Measurements from ENCODE around the gene FLYWCH1. TPM values are rescaled to one million over a fixed set of nuclear protein-coding genes. Genes with fewer than 3 reads are reported as not detected.

The FLYWCH1 gene
- total and polyA plus RNA-seq, 9 of the 15 experiments (the other 6 are each of a cell fraction or from before 2014, with no cell fraction given), result 0.18 to 33.6 (median 11.3) TPM

DNA sequence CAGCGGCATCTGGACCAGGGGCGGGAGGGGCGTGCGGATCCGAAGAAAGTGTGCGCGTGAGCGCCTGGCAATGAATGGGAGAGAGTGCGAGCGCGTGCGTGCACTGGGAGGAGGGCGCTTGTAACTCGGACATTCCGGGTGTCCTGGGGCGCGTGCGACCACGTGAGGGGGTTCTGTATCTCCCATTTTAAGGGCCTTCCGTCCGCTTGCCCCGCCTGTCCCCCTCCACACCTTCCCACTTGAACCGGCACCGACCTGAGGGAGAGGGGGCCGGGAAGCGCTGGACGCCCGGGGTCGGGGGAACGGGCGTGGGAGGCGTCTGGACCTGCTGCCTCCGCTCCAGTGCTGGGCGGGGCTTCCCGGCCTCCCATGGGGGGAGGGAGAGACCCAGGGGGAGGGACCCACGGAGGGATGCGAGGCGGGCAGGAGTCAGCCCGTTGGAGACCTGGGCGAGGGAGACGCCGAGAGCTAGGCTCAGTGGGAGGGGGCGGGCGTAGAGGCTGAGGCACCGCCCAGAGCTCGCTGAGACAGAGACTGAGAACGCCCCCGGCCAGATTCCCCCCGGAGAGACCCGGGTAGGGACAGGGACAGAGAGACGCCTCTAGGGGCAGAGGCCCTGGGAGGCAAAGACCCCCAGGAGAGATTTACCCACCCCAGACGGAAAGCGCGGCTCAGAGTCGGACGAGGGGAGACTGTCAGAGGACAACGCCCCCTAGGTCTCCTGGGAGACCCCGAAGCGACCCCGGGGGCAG lies 52.2 kb downstream of the FLYWCH1 start, which contains the start of gene KREMEN2 (continued):
- TF ChIP-seq ZNF354B (CRISPR knock-in tag; IDR thresholded peaks at IDR 0.05) (no peak), SUPT5H (IDR thresholded peaks at IDR 0.05) (peak; percentile 76), SP1 (CRISPR knock-in tag; IDR thresholded peaks at IDR 0.05) (peak; percentile 71), MTA1 (IDR thresholded peaks at IDR 0.05; ENCODE audit: borderline replicate concordance) (no peak), RBFOX2 (IDR thresholded peaks at IDR 0.05; ENCODE audit: low read depth, low read length) (peak; percentile 66), PML (IDR thresholded peaks at IDR 0.05; ENCODE audit: low read length) (no peak), PHF20 (IDR thresholded peaks at IDR 0.05; ENCODE audit: partially characterized antibody) (no peak), CBX1 (IDR thresholded peaks at IDR 0.05; ENCODE audit: low read depth) (0 out of 2 replicates have a peak, but pooled peaks have one; percentile 25), CBFB (CRISPR knock-in tag; IDR thresholded peaks at IDR 0.05) (no peak), ZBTB2 (IDR thresholded peaks at IDR 0.05) (0 out of 2 replicates have a peak, but pooled peaks have one; percentile 58), BHLHE40 (IDR thresholded peaks at IDR 0.05; ENCODE audit: low read length) (peak; percentile 79), POLR2G (IDR thresholded peaks at IDR 0.05; ENCODE audit: low read depth, low read length) (peak; percentile 73), SIN3A (IDR thresholded peaks at IDR 0.05; ENCODE audit: borderline replicate concordance in 2 of 2, control insufficient read depth in 1 of 2, low read depth in 2 of 2, low read length in 2 of 2) (peak; percentile 27 to 59; a peak in 1 of 4 replicates), NRF1 (conservative IDR thresholded peaks at IDR 0.05 in 1 of 2, IDR thresholded peaks at IDR 0.05 in 1 of 2) (peak; percentile 79 to 84), SMARCA4 (IDR thresholded peaks at IDR 0.05) (0 out of 2 replicates have a peak, but pooled peaks have one; percentile 26), CBX5 (IDR thresholded peaks at IDR 0.05; ENCODE audit: borderline replicate concordance, low read depth) (no peak), COPS2 (conservative IDR thresholded peaks at IDR 0.05) (no peak), TBP (optimal IDR thresholded peaks at IDR 0.05; ENCODE audit: low read depth, low read length) (peak; percentile 52)
- TF ChIP-seq, protein P1, sequence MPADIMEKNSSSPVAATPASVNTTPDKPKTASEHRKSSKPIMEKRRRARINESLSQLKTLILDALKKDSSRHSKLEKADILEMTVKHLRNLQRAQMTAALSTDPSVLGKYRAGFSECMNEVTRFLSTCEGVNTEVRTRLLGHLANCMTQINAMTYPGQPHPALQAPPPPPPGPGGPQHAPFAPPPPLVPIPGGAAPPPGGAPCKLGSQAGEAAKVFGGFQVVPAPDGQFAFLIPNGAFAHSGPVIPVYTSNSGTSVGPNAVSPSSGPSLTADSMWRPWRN (IDR thresholded peaks at IDR 0.05; ENCODE audit: low read depth), result peak; percentile 89
- TF ChIP-seq, protein P2, sequence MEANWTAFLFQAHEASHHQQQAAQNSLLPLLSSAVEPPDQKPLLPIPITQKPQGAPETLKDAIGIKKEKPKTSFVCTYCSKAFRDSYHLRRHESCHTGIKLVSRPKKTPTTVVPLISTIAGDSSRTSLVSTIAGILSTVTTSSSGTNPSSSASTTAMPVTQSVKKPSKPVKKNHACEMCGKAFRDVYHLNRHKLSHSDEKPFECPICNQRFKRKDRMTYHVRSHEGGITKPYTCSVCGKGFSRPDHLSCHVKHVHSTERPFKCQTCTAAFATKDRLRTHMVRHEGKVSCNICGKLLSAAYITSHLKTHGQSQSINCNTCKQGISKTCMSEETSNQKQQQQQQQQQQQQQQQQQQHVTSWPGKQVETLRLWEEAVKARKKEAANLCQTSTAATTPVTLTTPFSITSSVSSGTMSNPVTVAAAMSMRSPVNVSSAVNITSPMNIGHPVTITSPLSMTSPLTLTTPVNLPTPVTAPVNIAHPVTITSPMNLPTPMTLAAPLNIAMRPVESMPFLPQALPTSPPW (CRISPR knock-in tag; IDR thresholded peaks at IDR 0.05), result peak; percentile 23
- TF ChIP-seq, protein P3, sequence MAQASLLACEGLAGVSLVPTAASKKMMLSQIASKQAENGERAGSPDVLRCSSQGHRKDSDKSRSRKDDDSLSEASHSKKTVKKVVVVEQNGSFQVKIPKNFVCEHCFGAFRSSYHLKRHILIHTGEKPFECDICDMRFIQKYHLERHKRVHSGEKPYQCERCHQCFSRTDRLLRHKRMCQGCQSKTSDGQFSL (CRISPR knock-in tag; IDR thresholded peaks at IDR 0.05), result peak; percentile 66; the same call in 1 of the 2 replicates
- TF ChIP-seq, protein P3 (tag; IDR thresholded peaks at IDR 0.05), result no peak
- TF ChIP-seq, protein P4, sequence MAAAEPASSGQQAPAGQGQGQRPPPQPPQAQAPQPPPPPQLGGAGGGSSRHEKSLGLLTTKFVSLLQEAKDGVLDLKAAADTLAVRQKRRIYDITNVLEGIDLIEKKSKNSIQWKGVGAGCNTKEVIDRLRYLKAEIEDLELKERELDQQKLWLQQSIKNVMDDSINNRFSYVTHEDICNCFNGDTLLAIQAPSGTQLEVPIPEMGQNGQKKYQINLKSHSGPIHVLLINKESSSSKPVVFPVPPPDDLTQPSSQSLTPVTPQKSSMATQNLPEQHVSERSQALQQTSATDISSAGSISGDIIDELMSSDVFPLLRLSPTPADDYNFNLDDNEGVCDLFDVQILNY (CRISPR knock-in tag; IDR thresholded peaks at IDR 0.05), result 0 out of 2 replicates have a peak, but pooled peaks have one; percentile 36

Data from K562 (cell line).